Stimulated activated CD8-positive, alpha-beta memory T cell treated with anti-CD3 and anti-CD28 coated beads, Interleukin-4, amount 100 ng/mL, for 24 hours (primary cell): ENCODE data around the gene MSRB3.
"Not testable (repeated sequence)": the region's sequence is repeated elsewhere in the genome, so short reads cannot be mapped to it uniquely, and the experiment has no call there.

Experiments
- DNase-seq: peaks from one replicate; pipeline ENCODE4 v3.0.0-alpha.2; 2020; ENCODE audit warnings: low read depth

MSRB3 gene

GRCh38 chr12:65457341-65457740 lies 178.9 kb downstream of the MSRB3 start:
- not testable (repeated sequence) for DNase-seq

- no peak for DNase-seq
These were observed 180.2 kb downstream of the MSRB3 start for GRCh38 chr12:65458718-65459117.

GRCh38 chr12:65459545-65459944 lies 181.1 kb downstream of the MSRB3 start:
- no peak for DNase-seq

GRCh38 chr12:65460063-65460462 lies 181.6 kb downstream of the MSRB3 start:
- DNase-seq = no peak

- no peak for DNase-seq
These were observed 182.5 kb downstream of the MSRB3 start for GRCh38 chr12:65461017-65461416.

GRCh38 chr12:65462484-65462883 lies 184.0 kb downstream of the MSRB3 start:
- no peak for DNase-seq

- no peak for DNase-seq
These were observed 184.6 kb downstream of the MSRB3 start for GRCh38 chr12:65463082-65463481.

- DNase-seq = no peak
These were observed 185.1 kb downstream of the MSRB3 start for GRCh38 chr12:65463611-65464010.

- DNase-seq = no peak
These were observed 186.4 kb downstream of the MSRB3 start for GRCh38 chr12:65464930-65465329.

- no peak for DNase-seq
These were observed 187.5 kb downstream of the MSRB3 start for GRCh38 chr12:65465766-65466547.

GRCh38 chr12:65466911-65467310 lies 188.4 kb downstream of the MSRB3 start:
- no peak for DNase-seq

GRCh38 chr12:65470256-65470655 lies 191.8 kb downstream of the MSRB3 start:
- DNase-seq = no peak

- DNase-seq = no peak
These were observed 193.6 kb downstream of the MSRB3 start for GRCh38 chr12:65472079-65472478.

- no peak for DNase-seq
These were observed 196.3 kb downstream of the MSRB3 start for GRCh38 chr12:65474831-65475230.

- DNase-seq = no peak
These were observed 199.2 kb downstream of the MSRB3 start for GRCh38 chr12:65477721-65478120.

GRCh38 chr12:65483891-65484516 lies 205.5 kb downstream of the MSRB3 start:
- not testable (repeated sequence) for DNase-seq

- DNase-seq = no peak
These were observed 209.7 kb downstream of the MSRB3 start for GRCh38 chr12:65488197-65488596.

- DNase-seq = no peak
These were observed 211.8 kb downstream of the MSRB3 start for GRCh38 chr12:65490250-65490649.

GRCh38 chr12:65492998-65493912 lies 214.8 kb downstream of the MSRB3 start:
- no peak for DNase-seq

GRCh38 chr12:65493913-65494245 lies 215.4 kb downstream of the MSRB3 start:
- DNase-seq = no peak

GRCh38 chr12:65494537-65494936 lies 216.1 kb downstream of the MSRB3 start:
- DNase-seq = no peak

GRCh38 chr12:65495233-65495632 lies 216.8 kb downstream of the MSRB3 start:
- DNase-seq = no peak

GRCh38 chr12:65496617-65497016 lies 218.1 kb downstream of the MSRB3 start:
- DNase-seq = no peak
